ENCODE data around the gene STARD3.

STARD3 gene

DNA sequence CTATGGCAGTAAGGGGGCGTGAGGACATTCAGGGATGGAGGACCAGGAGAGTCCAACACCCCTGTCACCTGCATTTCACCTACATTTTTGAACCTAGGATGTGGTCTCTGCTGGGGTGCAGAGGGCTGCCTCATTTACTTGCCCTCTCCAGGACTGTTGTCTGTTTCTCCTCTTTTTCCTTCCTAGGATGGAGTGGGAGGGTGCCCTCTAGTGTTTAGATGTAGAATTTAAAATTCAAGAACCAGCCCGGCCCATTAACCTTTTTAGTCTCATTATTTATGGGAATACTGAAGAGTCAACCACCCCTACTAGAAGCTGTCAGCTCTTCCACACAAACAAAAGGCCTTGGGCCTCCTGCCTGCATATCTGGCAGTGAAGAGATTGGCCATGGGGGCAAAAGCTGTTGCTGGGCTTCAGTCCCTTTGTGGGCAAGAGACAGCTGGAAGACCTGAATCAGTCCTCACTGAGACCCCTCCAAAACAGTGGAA lies 2.5 kb upstream of the STARD3 start:
- no peak overlapping the region for H3K4me3 ChIP-seq (ENCODE audit: low read depth, low read length)
- DNase-seq (ENCODE audit: low read depth), result no peak
- peak; percentile 51 for TF ChIP-seq CTCF (IDR thresholded peaks at IDR 0.05; ENCODE audit: control insufficient read depth, extremely low read depth, insufficient read depth)

GRCh38 chr17:39635614-39636176 lies 1.2 kb upstream of the STARD3 start:
- no peak overlapping the region for H3K4me3 ChIP-seq (ENCODE audit: low read depth, low read length)
- DNase-seq (ENCODE audit: low read depth), result no peak

GRCh38 chr17:39636587-39636926 lies 387 bp upstream of the STARD3 start:
- TF ChIP-seq CTCF (IDR thresholded peaks at IDR 0.05; ENCODE audit: control insufficient read depth, extremely low read depth, insufficient read depth), result no peak
- no peak for DNase-seq (ENCODE audit: low read depth)
- H3K4me3 ChIP-seq (ENCODE audit: low read depth, low read length), result peak overlapping the region; percentile 70

More at GRCh38 chr17:39635614-39636176, 1.2 kb upstream of the STARD3 start:
- TF ChIP-seq CTCF (IDR thresholded peaks at IDR 0.05; ENCODE audit: control insufficient read depth, extremely low read depth, insufficient read depth), result no peak

DNA sequence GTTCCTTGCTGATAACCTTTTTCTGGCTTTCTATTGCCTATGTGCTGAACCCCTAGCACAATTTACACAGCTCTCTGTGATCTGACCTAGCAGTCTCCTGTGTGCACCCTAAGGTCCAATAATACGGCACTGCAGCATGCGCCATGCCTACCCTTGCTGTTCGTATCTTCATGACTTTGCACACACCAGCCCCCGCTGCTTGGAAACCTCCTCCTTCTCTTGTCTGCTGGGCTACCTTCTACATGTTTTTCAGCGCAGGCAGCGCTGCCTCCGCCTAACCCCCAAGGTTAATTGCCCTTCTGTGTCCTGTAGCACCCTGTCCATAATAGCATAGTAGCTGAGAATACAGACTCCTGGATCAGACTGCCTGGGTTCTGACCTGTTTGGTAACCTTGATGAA lies 1.4 kb downstream of the STARD3 start:
- peak overlapping the region; percentile 70 for H3K4me3 ChIP-seq (ENCODE audit: low read depth, low read length)
- TF ChIP-seq CTCF (IDR thresholded peaks at IDR 0.05; ENCODE audit: control insufficient read depth, extremely low read depth, insufficient read depth), result no peak
- DNase-seq (ENCODE audit: low read depth), result no peak

DNA sequence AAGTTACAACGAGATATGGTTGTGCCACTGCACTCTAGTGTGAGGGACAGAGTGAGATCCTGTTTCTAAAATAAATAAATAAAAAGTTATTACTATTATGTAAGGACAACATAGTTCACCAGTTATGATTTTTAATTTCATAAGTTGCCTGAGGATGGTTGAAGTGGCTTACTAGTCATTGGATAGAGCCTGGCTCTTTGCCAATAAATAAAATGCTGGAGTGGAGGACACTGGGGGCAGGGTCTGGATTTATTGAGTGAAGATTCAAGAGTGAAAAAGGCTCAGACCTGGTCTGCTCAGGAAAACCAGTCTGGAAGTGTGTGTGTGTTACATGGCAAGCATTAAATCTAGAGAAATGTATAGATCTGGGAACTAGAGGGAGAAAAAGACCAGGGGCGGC lies 2.1 kb downstream of the STARD3 start:
- DNase-seq (ENCODE audit: low read depth), result no peak
- no peak overlapping the region for H3K4me3 ChIP-seq (ENCODE audit: low read depth, low read length)
- no peak for TF ChIP-seq CTCF (IDR thresholded peaks at IDR 0.05; ENCODE audit: control insufficient read depth, extremely low read depth, insufficient read depth)

DNA sequence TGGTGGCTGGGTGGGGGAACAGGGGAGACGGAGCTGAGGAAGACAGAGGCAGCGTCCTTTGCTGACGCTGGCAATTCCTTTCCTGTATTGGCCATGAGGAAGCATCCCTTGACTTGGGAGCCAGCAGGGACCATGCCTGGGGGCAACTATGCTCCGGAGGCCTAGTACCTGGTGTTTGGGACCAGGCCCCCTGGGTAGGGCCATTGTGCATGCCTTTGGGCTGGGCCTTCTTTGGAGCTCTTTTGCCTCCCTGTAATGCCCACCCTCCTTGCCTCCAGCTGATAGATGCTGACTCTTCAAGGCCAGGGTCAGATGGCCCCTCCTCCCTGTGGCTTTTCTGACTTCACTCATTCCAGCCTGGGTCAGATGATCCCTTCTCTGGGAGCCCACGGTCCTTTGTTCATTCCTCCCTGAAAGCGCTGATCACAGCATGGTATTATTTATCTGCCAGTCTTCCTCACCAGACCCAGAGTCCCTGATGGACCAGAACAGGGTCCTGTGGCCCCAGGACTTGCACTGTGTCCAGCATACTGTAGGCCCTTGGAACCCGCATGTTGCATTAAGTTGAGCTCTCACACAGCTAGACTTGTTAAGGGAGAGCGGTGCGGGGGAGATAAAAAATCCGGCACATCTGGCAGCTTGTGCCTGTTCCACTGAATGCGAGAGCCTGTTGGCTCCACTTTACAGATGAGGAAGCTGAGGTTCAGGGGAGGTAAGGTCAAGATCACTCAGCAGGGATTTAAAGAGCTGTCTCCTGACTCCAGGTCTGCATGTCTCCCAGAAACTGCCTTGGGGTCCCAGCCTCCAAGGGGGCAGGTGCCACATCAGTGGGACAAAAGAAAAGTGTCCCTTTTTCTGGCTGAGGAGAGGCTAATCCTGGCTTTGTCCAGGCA lies 2.9 kb downstream of the STARD3 start:
- TF ChIP-seq CTCF (IDR thresholded peaks at IDR 0.05; ENCODE audit: control insufficient read depth, extremely low read depth, insufficient read depth), result no peak

More for the DNA sequence above, 2.9 kb downstream of the STARD3 start:
- H3K4me3 ChIP-seq (ENCODE audit: low read depth, low read length), result no peak overlapping the region
- DNase-seq (ENCODE audit: low read depth), result no peak
